GM12891 (cell line): Measurements from ENCODE around the gene B3GNT2.

Experiments
- DNase-seq: peaks from one replicate; pipeline ENCODE4 v3.0.0; 2011; ENCODE audit warnings: low spot score; ENCODE audit not compliant: insufficient read length
- FAIRE-seq: peaks from 2 replicates; lab custom pipeline; 2011; peaks lifted over from hg19 to GRCh38; lab: Jason Lieb, UNC
- PAX5 ChIP-seq: IDR thresholded peaks from 2 replicates; pipeline ENCODE4 v1.6.1; 2011; ENCODE audit warnings: low read length, moderate library complexity, mild to moderate bottlenecking; ENCODE audit not compliant: insufficient read depth, severe bottlenecking
- POLR2A ChIP-seq: IDR thresholded peaks from 2 replicates; pipeline ENCODE4 v1.6.1; 2011; ENCODE audit warnings: low read depth, low read length, control low read depth
- POLR2AphosphoS5 ChIP-seq: IDR thresholded peaks from 2 replicates; pipeline ENCODE4 v1.6.1; 2011; ENCODE audit warnings: low read depth, low read length, control low read depth
- POU2F2 ChIP-seq: IDR thresholded peaks from 2 replicates; pipeline ENCODE4 v1.6.1; 2011; ENCODE audit warnings: low read depth, mild to moderate bottlenecking, control low read depth, low read length, moderate library complexity
- SPI1 ChIP-seq: IDR thresholded peaks from 2 replicates; pipeline ENCODE4 v1.6.1; 2011; ENCODE audit warnings: low read depth, low read length, control low read depth
- TAF1 ChIP-seq: IDR thresholded peaks from 2 replicates; pipeline ENCODE4 v1.6.1; 2011; ENCODE audit warnings: low read depth, low read length, control low read depth

Gene B3GNT2

GRCh38 chr2:62185475-62186155 lies 10.3 kb upstream of the B3GNT2 start:
- TF ChIP-seq POU2F2, result no peak
- TF ChIP-seq POLR2AphosphoS5, result no peak
- no peak for TF ChIP-seq PAX5
- no peak for TF ChIP-seq SPI1
- no peak for TF ChIP-seq POLR2A
- no peak for TF ChIP-seq TAF1
- DNase-seq (no peak), FAIRE-seq (no peak)

GRCh38 chr2:62186156-62186905 lies 9.6 kb upstream of the B3GNT2 start:
- TF ChIP-seq PAX5 (no peak), POLR2A (no peak), POU2F2 (no peak), POLR2AphosphoS5 (no peak), SPI1 (no peak), TAF1 (no peak)
- FAIRE-seq (no peak), DNase-seq (no peak)

GRCh38 chr2:62187246-62187645 lies 8.7 kb upstream of the B3GNT2 start:
- DNase-seq (no peak), FAIRE-seq (no peak)
- TF ChIP-seq TAF1, result no peak
- TF ChIP-seq POLR2AphosphoS5, result no peak
- no peak for TF ChIP-seq SPI1
- TF ChIP-seq PAX5, result no peak
- TF ChIP-seq POU2F2, result no peak
- no peak for TF ChIP-seq POLR2A

- no peak for TF ChIP-seq SPI1
- no peak for TF ChIP-seq PAX5
- no peak for TF ChIP-seq POU2F2
- TF ChIP-seq POLR2AphosphoS5, result no peak
- TF ChIP-seq POLR2A, result no peak
- TF ChIP-seq TAF1, result no peak
- DNase-seq (no peak), FAIRE-seq (no peak)
Measured at GRCh38 chr2:62188416-62188815, 7.5 kb upstream of the B3GNT2 start.

- DNase-seq, result no peak
- no peak for TF ChIP-seq POLR2AphosphoS5
- no peak for TF ChIP-seq TAF1
- TF ChIP-seq POLR2A, result no peak
- TF ChIP-seq POU2F2, result no peak
- TF ChIP-seq SPI1, result no peak
- no peak for TF ChIP-seq PAX5
- no peak for FAIRE-seq
Measured at GRCh38 chr2:62189196-62189595, 6.7 kb upstream of the B3GNT2 start.

GRCh38 chr2:62192811-62193210 lies 3.1 kb upstream of the B3GNT2 start:
- FAIRE-seq (no peak), DNase-seq (no peak)
- TF ChIP-seq POLR2AphosphoS5 (no peak), SPI1 (no peak), PAX5 (no peak), POU2F2 (no peak), POLR2A (no peak), TAF1 (no peak)

- no peak for DNase-seq
- TF ChIP-seq SPI1, result no peak
- TF ChIP-seq PAX5, result no peak
- no peak for TF ChIP-seq TAF1
- no peak for TF ChIP-seq POU2F2
- FAIRE-seq, result no peak
Measured at GRCh38 chr2:62194558-62195420, 1.1 kb upstream of the B3GNT2 start.

GRCh38 chr2:62196278-62196901 lies 475 bp downstream of the B3GNT2 start:
- peak; percentile 9 for FAIRE-seq

More at GRCh38 chr2:62196278-62196901, 475 bp downstream of the B3GNT2 start:
- no peak for TF ChIP-seq SPI1
- no peak; the same call in 1 of the 2 replicates for TF ChIP-seq POU2F2
- TF ChIP-seq PAX5, result no peak
- no peak; the same call in 1 of the 2 replicates for TF ChIP-seq POLR2A
- no peak for DNase-seq
